ENCODE measurements around the gene MB21D2.

Gene MB21D2

DNA sequence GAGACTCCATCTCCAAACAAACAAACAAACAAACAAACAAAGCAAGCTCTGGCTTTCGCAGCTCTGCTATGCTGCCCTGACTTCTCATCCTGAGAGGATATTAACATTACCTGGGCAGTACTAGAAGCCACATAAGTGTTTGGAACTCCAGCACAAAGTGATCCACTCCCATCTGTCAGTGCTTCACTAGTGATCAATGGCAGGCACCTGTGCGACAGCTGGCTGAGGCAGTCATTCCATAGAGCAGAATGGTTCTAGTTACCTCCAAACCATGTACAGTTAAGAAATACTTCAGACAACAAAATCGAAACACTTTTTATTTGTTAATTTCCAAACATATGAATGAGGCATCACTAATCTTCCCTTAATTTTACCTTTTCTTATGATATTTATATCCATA is 2.8 kb upstream of the MB21D2 start:
- DNase-seq, result no peak

GRCh38 chr3:192919901-192920300 is 2.2 kb upstream of the MB21D2 start:
- no peak for DNase-seq

- no peak for DNase-seq
Observed at GRCh38 chr3:192918275-192918588, 576 bp upstream of the MB21D2 start.

- DNase-seq, result peak; percentile 20 to 38
Observed at GRCh38 chr3:192917028-192917403, 640 bp downstream of the MB21D2 start.

- DNase-seq, result no peak
Observed at GRCh38 chr3:192916371-192917027, 1.2 kb downstream of the MB21D2 start.

DNA sequence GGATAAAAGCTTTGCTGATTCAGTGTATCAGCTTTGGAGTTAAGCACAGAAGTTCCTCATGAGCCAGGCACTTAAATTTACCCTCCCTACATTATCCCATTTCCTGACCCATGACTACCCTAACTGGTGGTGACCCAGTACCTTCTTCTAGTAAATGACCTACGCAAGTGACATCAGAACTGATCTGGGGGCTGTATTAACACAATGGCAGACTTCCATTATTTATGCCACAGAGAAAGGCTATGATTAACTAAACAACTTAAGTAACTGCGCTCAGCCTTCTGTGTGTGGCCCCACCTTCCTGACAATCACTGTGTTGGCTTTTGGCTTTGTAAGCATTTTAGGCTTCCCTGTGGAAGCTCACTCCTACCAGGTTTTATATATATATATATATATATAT is 1.9 kb downstream of the MB21D2 start:
- no peak for DNase-seq

- no peak for DNase-seq
Observed at GRCh38 chr3:192915304-192915703, 2.4 kb downstream of the MB21D2 start.

DNA sequence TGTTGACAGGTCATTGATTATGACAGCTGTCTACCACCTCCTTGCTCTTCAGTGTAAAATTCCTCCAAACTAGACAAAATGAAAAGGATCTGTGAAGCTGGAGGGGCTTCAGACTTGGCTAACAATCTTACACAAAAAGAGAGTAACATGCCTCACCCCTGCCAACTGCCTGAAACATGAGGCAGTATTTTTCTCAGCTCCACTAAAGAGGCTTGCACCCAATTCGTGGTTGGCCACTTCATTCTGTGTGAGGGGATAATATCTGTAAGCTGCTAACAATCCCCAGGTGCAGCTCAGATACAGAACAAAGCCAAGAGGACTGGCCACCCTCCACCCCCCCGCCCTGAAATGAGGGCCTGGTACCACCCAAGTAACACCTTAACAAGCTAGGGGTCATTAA is 2.8 kb downstream of the MB21D2 start:
- no peak for DNase-seq

- no peak for DNase-seq
Observed at GRCh38 chr3:192913540-192913939, 4.1 kb downstream of the MB21D2 start.

DNA sequence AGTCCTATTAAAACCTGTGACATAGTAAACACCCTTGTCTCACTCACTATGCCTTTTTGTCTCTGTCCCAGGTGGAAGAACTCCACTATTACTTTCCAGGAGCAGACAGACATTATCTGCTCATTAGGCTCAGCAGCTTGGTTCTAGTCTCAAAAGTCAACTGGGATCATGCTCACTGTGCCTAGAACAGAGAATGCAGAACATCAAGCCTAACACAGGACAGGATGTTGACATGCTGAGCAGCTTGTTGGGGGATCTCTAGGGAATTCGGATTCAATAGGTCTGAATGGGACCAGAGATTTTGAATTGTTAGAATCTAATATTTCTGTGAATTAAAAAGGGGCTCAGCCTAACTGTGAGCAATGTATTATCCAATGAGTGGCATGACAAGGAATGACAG is 6.4 kb downstream of the MB21D2 start:
- DNase-seq, result no peak

- no peak for DNase-seq
Observed at GRCh38 chr3:192907784-192908183, 9.9 kb downstream of the MB21D2 start.

DNA sequence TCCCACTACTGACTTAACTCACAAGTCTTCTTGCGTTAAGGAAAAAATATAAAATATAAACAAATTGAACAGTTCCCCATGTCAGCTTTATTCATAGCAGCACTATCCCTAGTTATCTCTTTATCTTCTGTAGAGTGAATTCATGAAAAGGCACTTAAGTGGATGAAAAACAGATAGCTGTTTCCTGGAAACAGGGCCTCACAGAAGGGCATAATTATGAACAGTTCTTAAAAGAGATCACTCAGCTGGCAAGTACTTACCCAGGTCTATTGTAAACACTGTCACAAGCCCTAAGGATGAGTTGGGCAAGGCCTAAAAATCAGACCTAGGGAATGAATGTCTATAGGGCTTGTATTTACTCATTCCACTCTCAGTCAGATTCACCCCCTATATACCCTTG is 10.7 kb downstream of the MB21D2 start:
- DNase-seq, result no peak

DNA sequence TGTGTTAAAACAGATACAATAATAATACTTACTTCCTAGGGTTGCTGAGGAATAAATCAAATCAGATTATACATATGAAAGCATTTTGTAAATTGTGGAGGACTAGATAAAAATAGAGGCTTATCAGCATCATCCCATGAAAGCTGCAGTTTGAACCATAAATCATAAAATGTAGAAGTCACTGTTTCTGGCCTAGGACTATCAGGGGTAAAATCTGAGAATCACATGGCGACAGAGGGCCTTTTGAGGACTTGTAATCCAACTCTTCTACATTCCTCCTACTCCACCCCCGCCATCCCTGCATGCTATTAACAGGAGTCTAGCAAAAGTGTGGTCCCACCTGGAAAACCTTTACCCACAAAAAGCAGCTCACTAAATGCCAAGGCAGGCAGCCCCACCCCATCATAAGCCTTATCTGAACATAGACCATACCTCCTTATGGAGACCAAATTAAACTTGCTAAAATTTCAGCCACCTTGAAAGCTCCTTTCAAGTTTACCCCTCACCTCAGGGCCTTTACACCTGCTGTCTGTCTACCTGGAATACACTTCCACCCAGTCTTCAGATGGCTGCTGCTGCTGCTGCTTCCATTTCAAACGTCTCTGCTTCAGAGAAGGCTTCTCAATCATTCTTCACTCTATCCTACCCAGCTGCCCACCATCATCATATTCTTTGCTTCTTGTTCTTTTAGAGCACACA is 11.5 kb downstream of the MB21D2 start:
- no peak for DNase-seq

DNA sequence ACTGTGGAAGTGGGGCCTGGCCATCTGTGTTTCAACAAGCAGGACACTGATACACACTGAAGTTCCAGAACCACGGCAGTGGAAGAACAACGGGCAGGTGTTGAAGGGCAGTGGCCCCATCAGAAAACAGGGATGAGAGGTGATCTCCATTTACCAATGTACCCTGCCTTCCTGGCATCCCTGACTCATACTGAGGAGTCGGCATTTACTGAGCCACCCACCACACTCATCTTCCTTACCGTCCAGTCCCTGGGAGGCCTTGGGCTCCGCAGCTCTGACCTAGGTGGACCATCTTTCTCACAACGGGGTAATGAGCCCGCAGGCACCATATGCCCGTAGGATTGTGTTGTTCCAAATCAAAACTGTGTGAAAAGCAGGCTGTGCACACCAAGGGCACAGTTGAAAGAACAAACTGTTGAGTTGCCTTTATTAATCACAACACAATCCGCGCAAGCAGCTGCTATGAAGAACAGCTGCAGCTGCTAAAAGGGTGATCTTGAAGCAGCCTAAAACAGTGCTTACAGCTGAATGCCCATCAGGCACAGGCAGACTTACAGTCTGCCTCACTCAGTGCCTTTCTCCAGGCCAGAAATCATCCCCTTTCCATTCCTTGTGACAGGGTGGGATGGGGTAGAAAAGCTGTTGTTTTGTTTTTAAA is 12.9 kb downstream of the MB21D2 start:
- DNase-seq, result no peak

GRCh38 chr3:192902549-192902948 is 15.1 kb downstream of the MB21D2 start:
- DNase-seq, result no peak

DNA sequence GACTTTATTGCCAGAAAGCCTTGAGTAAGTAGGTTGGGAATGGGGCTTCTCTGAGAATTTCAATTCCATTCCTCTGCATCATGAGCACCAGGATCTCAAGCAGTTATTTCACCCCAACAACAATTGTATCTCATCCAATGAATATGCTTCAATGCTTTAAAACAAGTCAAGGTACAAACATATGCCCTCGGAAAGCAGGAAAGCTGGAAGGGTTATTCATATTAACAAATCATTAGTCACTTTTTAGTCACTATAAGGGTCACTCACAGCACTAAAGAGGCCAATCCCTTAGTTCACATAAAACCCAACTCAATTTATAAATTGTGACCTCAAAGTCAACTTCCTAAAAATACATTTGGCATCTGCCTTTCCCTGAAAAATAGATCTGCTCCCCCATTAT is 16.2 kb downstream of the MB21D2 start:
- no peak for DNase-seq

DNA sequence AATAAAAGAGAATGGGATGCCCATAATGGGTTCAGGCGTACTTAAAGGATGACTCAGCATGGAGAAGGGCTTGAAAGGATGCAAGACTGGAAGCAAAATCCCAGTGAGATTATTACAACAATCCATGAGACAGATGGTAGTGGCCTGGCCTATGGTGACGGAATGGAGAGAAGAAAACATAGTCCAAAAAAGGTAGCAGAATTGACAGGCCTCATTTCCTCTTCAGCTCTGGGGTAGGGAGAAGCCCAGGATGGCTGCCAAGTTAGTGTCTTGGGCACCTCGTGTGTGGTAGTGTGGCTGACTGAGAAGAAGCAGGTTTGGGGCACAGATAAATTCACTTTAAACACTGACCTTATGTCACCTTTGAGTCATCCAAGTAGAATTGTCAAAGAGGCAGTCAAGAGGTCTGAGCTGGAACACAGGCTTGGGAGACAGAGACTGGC is 18.1 kb downstream of the MB21D2 start:
- DNase-seq, result no peak

DNA sequence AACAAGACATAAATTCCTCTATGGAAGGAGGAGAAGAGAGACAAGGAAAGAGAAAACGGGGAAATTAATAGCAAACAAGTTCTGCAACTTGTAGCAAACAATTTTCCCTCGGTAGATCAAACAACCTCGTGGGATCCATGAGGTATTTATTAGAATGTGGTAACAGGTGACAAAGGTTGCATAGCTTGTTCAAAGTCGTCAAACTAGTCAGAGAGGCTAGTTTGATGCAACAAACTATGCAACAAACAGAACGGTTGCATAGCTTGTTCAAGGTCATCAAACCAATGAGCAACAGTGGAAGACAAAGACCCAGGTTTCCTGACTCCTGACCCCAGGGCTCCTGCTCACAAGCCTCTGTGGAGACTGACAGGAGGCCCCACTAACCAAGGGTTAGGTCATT is 20.7 kb downstream of the MB21D2 start:
- DNase-seq, result no peak

- no peak for DNase-seq
Observed at GRCh38 chr3:192896208-192896607, 21.4 kb downstream of the MB21D2 start.

- no peak for DNase-seq
Observed at GRCh38 chr3:192894676-192895075, 23.0 kb downstream of the MB21D2 start.

GRCh38 chr3:192892981-192893700 is 24.5 kb downstream of the MB21D2 start:
- peak; percentile 77 to 82 for DNase-seq

- DNase-seq, result no peak
Observed at GRCh38 chr3:192890347-192891335, 27.0 kb downstream of the MB21D2 start.

GRCh38 chr3:192889679-192890078 is 28.0 kb downstream of the MB21D2 start:
- DNase-seq, result no peak

Measured in CD4-positive, alpha-beta T cell treated with Interleukin-4 for 1 hour (primary cell).